Spleen (tissue), 11 donors: ENCODE data around the gene ELP4. TPM values are rescaled to one million over a fixed set of nuclear protein-coding genes. Genes with fewer than 3 reads are reported as not detected.
A peak's percentile ranks its signal among the peaks of the same experiment; 100 is the strongest.

Experiments
- DNase-seq: peaks from one replicate; pipeline ENCODE4 v3.0.0-alpha.2; 2020
- H3K27ac ChIP-seq, 8 donors: fragments of 200-600 bp; sonication (generic) in 7 of 8; 1 replicate in 4 of 8; 2 replicates in 4 of 8; pipeline versions ENCODE4 v1.5.0 to v1.8.0; 2016 to 2021; ENCODE audit warnings: inconsistent platforms in 4 of 8, mild to moderate bottlenecking in 4 of 8, moderate library complexity in 1 of 8
- H3K27me3 ChIP-seq, 7 donors: fragments of 200-600 bp; sonication (generic) in 6 of 7; replicated peaks in 1 of 7; 1 replicate in 4 of 7; 2 replicates in 3 of 7; pipeline versions ENCODE4 v1.5.0 to v1.8.0; 2016 to 2021; ENCODE audit warnings: inconsistent platforms in 3 of 7, mild to moderate bottlenecking in 1 of 7
- H3K36me3 ChIP-seq, 6 donors: fragments of 200-600 bp; sonication (generic) in 5 of 6; 1 replicate in 4 of 6; 2 replicates in 2 of 6; pipeline versions ENCODE4 v1.5.0 to v1.8.0; 2016 to 2021; ENCODE audit warnings: inconsistent platforms in 2 of 6
- H3K4me1 ChIP-seq, 6 donors: fragments of 200-600 bp; sonication (generic) in 5 of 6; 1 replicate in 3 of 6; 2 replicates in 3 of 6; pipeline versions ENCODE4 v1.5.0 to v1.8.0; 2016 to 2021; ENCODE audit warnings: inconsistent platforms in 3 of 6
- H3K4me3 ChIP-seq, 8 donors: fragments of 200-600 bp; sonication (generic) in 7 of 8; 1 replicate in 4 of 8; 2 replicates in 4 of 8; pipeline versions ENCODE4 v1.5.0 to v1.8.0; 2016 to 2021; ENCODE audit warnings: inconsistent platforms in 4 of 8, mild to moderate bottlenecking in 4 of 8, moderate library complexity in 2 of 8
- H3K9me3 ChIP-seq, 8 donors: fragments of 200-600 bp; sonication (generic) in 7 of 8; 1 replicate in 4 of 8; 2 replicates in 4 of 8; pipeline versions ENCODE4 v1.5.0 to v1.8.0; 2016 to 2021; ENCODE audit warnings: inconsistent platforms in 4 of 8
- POLR2A ChIP-seq, 3 donors: fragments of 450-650 bp; IDR thresholded peaks; one replicate each; pipeline ENCODE4 v1.5.1; 2017; ENCODE audit warnings: antibody characterized with exemption in 3 of 3, mild to moderate bottlenecking in 1 of 3
- POLR2AphosphoS5 ChIP-seq, 3 donors: sonication (generic); formaldehyde crosslinking; IDR thresholded peaks; one replicate each; pipeline ENCODE4 v1.5.1; 2017; ENCODE audit warnings: antibody characterized with exemption in 3 of 3
- WGBS, 5 donors: extraction: QIAGEN DNeasy Blood & Tissue Kit in 3 of 5; methylation state at CpG; one replicate each; pipeline versions ENCODE4 v1.1.5 to v1.1.7; 2013 to 2018; 5-methylcytosine and 5-hydroxymethylcytosine counted together
- intact Hi-C: fragments of 100-400 bp; cut with DNase I; formaldehyde crosslinking; loops from one replicate; pipeline ENCODE4 v1.15.0; 2023; ENCODE audit warnings: low total_unique reads
- polyA plus RNA-seq, 3 donors: library from polyadenylated mRNA; stranded (reverse); fragments of 200-250 nt; gene quantifications; one replicate each; pipeline ENCODE4 v1.2.1, GENCODE V29; 2013
- total RNA-seq, 7 donors: library from RNA; depleted of rRNA in 3 of 7; stranded (reverse); fragments of >200 nt in 3 of 7; fragmentation: NEBNext Ultra II Directional in 4 of 7; extraction: Animal tissue kit (Norgen Biotek cat#: 25700) in 4 of 7; gene quantifications; one replicate each; pipeline versions ENCODE4 v1.1.0 to v1.2.1, GENCODE V29; 2016 to 2021
- TF ChIP-seq, protein P1 (sequence below), 11 experiments: fragments of 200-600 bp in 7 of 11; fragments of 450-650 bp in 4 of 11; sonication (generic) in 4 of 11; IDR thresholded peaks in 8 of 11; conservative IDR thresholded peaks in 3 of 11; 1 replicate in 7 of 11; 2 replicates in 4 of 11; pipeline versions ENCODE4 v1.4.0 to v1.8.0; 2016 to 2021; ENCODE audit warnings: antibody characterized with exemption in 11 of 11, inconsistent platforms in 4 of 11, mild to moderate bottlenecking in 1 of 11
- donor health status: healthy with polysubstance abuse.
- donor health status: DM: no; HTN: no; CAD: no; lungs with moderate emphysema.
- donor health status: DM: no; HTN: no; CAD: no.
- donor health status: Bipolar disorder and iron deficiency.
- donor health status: healthy.
- donor health status: DM: no; HTN: no; CAD: no.
- donor health status: DM: yes; HTN: yes; CAD: no.

ELP4 gene
- total and polyA plus RNA-seq, 10 donors = 6.1 to 34.6 (median 21.1) TPM

DNA sequence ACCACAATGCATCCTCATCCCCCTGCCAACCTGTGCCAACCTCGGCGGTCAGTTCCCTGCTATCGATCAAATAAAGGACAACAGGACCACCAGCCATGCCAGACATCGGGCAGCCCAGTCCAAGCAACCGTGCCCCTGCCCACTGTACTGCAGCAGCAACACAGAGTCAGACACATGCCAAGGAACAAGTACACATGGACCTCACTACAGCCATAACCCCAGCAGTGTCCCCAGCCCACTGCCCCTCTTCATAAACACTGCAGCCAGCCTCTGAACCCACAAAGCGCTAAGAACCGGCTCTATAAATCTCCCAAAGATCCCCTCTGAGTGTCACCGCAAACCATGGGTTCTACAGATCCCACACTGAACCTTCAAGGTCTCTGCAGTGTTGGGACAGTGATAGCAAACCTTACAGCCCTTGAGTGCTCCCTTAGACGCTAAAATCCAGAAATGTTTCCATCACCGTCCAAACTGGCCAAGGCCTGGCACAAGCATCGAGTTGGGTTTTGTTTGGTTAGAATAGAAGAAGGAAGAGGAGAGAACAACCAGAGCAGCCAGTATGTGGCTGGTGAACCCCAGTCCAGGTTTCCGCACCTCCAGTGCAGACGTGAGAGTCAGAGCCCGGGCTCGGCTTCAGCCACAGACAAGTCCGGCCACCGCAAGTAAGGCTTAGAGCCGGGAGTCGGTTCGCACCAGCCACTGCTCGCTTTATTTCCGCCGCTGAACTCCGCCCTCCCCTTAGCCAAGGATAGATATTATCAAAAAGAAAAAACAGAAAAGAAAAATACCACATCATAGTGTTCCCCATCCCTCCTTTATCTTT lies 293.6 kb downstream of the ELP4 start:
- no peaks in the 10 kb centered on the region for H3K36me3 ChIP-seq
- intact Hi-C loops = no loop called here
- peak; percentile 65 for DNase-seq
- WGBS, 5 donors = 5 to 7% (median 6%) methylated on average over 24 of the region's 24 CpGs
- TF ChIP-seq POLR2A (IDR thresholded peaks at IDR 0.05) (no peak), POLR2AphosphoS5 (IDR thresholded peaks at IDR 0.05) (no peak)
- TF ChIP-seq, protein P1, sequence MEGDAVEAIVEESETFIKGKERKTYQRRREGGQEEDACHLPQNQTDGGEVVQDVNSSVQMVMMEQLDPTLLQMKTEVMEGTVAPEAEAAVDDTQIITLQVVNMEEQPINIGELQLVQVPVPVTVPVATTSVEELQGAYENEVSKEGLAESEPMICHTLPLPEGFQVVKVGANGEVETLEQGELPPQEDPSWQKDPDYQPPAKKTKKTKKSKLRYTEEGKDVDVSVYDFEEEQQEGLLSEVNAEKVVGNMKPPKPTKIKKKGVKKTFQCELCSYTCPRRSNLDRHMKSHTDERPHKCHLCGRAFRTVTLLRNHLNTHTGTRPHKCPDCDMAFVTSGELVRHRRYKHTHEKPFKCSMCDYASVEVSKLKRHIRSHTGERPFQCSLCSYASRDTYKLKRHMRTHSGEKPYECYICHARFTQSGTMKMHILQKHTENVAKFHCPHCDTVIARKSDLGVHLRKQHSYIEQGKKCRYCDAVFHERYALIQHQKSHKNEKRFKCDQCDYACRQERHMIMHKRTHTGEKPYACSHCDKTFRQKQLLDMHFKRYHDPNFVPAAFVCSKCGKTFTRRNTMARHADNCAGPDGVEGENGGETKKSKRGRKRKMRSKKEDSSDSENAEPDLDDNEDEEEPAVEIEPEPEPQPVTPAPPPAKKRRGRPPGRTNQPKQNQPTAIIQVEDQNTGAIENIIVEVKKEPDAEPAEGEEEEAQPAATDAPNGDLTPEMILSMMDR (IDR thresholded peaks at IDR 0.05 in 8 of 11, conservative IDR thresholded peaks at IDR 0.05 in 3 of 11) = no peak
- peaks cover 13 to 55% (median 35%) of the 10 kb centered on the region in 6 donors for H3K4me1 ChIP-seq
- no peak overlapping the region for H3K4me3 ChIP-seq
- H3K27ac ChIP-seq = no peak overlapping the region
- peaks cover 47 to 100% (median 100%) of the 10 kb centered on the region in 7 donors for H3K27me3 ChIP-seq
- H3K9me3 ChIP-seq = peaks cover 0 to 21% (median 0%) of the 10 kb centered on the region in 8 donors

DNA sequence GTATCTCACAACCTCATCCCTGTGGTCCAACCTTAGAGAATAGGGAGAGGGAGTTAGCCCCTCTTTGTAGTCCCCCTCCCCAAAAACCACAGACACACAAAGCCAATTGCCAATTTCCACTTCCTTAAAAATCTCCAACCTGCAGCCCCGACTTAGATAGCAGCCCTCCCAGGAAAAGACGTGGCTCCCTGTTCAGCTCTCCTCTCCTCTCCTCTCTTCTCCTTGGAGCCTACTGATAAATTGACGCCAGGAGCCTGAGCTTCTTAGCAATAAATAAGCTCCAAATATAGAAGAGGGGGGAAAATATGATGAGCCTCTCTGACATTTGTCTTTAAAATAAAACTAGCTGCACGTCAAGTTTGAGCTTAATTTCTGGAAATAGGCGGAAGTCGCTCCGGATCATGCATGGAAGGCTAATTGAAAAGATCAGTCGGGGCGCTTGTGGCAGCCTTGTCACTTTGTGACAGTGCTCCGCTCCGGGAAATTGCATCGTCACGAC lies 294.3 kb downstream of the ELP4 start:
- peaks cover 8 to 49% (median 29%) of the 10 kb centered on the region in 6 donors for H3K4me1 ChIP-seq
- DNase-seq = no peak
- no peak overlapping the region for H3K27ac ChIP-seq
- 3 to 9% (median 5%) methylated on average over 13 of the region's 13 CpGs for WGBS, 5 donors
- H3K27me3 ChIP-seq = peaks cover 44 to 100% (median 100%) of the 10 kb centered on the region in 7 donors
- intact Hi-C loops = no loop called here
- no peaks in the 10 kb centered on the region for H3K36me3 ChIP-seq
- TF ChIP-seq POLR2A (IDR thresholded peaks at IDR 0.05) (no peak), POLR2AphosphoS5 (IDR thresholded peaks at IDR 0.05) (no peak)
- TF ChIP-seq, protein P1 (IDR thresholded peaks at IDR 0.05 in 8 of 11, conservative IDR thresholded peaks at IDR 0.05 in 3 of 11) = no peak
- peak overlapping the region in 2 of 8 donors; percentile 10 to 41 for H3K4me3 ChIP-seq
- H3K9me3 ChIP-seq = peaks cover 0 to 21% (median 0%) of the 10 kb centered on the region in 8 donors

DNA sequence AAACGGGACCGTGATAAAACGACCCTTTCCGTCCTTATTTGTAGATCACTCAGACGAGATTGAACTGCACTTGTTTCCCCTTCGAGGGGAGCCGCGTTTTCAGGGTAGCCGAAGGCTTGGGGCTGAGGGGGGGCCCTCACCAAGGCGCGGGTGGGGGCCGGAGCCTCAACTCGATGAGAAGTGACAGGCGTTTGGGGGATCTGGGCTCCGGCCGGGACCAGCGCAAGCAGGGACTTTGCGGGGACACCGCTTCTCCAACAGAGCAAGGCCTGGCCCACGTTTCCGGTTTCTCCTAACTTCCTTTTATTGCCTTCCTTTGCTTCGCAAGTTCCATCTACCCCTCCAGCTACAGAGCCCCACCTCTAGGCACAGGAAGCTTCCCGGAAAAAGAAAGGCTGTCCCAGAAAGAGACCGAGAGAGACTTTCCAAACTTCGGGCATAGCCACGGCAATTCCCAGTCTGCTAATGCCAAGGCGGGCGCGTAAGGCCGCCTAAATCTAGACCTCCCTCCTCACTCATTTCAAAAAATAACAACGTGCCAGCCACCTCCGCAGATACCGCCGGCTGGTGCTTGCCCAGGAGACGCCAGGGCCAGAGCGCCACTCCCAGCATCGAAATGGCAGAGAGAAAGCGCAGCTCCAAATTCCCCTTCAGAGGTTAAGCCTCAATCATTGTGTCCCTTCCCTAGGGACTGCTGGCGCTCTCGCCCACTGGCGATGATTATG lies 294.9 kb downstream of the ELP4 start:
- TF ChIP-seq POLR2AphosphoS5 (IDR thresholded peaks at IDR 0.05) = peak in 1 of 3 donors; percentile 10
- TF ChIP-seq, protein P1 (IDR thresholded peaks at IDR 0.05 in 8 of 11, conservative IDR thresholded peaks at IDR 0.05 in 3 of 11) = no peak
- Histone ChIP-seq H3K36me3 (no peaks in the 10 kb centered on the region), H3K27ac (no peak overlapping the region), H3K4me3 (peak overlapping the region in 5 of 8 donors; percentile 1 to 41 (median 10)), H3K4me1 (peaks cover 8 to 49% (median 30%) of the 10 kb centered on the region in 6 donors), H3K9me3 (peaks cover 0 to 21% (median 0%) of the 10 kb centered on the region in 8 donors), H3K27me3 (peaks cover 44 to 100% (median 100%) of the 10 kb centered on the region in 7 donors)
- intact Hi-C loops = no loop called here
- peak; percentile 63 for DNase-seq
- 2 to 6% (median 5%) methylated on average over 24 to 41 of the region's 41 CpGs for WGBS, 5 donors
